ENCODE measurements around the gene FNDC3B.

GRCh38 chr3:172388412-172389078 lies 349.2 kb downstream of the FNDC3B start:
- TF ChIP-seq MYC (IDR thresholded peaks at IDR 0.05; ENCODE audit: low read depth, low read length) (no peak), CTCF (IDR thresholded peaks at IDR 0.05; ENCODE audit: extremely low read depth in 1 of 2, insufficient read depth in 1 of 2, low read depth in 1 of 2, low read length in 2 of 2) (no peak), POLR2A (IDR thresholded peaks at IDR 0.05; ENCODE audit: low read depth, low read length) (no peak), JUN (IDR thresholded peaks at IDR 0.05; ENCODE audit: borderline replicate concordance, insufficient read depth, insufficient read length, low read depth) (no peak)
